HG02981 (cell line): ENCODE data around the gene MYB.

Experiments
- ATAC-seq: cut with Tn5 transposase; IDR thresholded peaks from one replicate; pipeline ENCODE4 v1.9.1; 2021; ENCODE audit warnings: mild to moderate bottlenecking, moderate library complexity; ENCODE audit not compliant: unreplicated experiment

The MYB gene

DNA sequence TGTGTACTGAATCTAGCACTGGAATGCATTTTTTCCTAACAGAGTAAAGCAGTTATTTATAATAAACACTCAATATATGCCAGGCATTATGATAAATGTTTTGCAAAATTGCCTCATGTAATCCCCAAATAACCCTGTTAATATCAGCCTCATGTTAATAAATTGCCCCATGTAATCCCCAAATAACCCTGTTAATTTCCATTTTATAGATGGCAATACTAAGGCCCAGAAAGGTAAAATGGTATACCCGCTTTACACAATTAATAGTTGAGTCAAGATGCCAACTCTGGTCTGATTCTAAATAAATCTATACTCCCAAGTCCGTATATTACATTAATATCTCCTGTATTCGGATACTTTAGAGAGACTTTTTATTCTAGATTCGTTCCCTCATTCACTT, 6.3 kb downstream of the MYB start:
- no peak for ATAC-seq

DNA sequence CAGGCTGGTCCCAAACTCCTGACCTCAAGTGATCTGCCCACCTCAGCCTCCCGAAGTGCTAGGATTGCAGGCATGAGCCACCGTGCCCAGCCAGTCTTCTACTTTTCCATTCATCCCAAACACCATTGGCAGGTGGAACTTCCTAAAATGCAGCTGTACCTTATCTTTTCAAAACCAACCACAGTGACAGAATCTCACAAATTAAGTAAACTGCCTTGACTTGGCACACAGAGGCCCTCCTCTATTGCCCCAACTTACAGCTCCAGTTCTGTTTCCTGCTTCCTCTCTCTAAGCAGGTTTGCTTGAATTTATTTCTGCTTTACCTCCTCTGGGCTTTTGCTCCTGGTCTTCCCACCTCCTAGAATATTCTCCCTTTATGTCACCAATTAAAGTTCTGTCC, 7.6 kb downstream of the MYB start:
- no peak for ATAC-seq

DNA sequence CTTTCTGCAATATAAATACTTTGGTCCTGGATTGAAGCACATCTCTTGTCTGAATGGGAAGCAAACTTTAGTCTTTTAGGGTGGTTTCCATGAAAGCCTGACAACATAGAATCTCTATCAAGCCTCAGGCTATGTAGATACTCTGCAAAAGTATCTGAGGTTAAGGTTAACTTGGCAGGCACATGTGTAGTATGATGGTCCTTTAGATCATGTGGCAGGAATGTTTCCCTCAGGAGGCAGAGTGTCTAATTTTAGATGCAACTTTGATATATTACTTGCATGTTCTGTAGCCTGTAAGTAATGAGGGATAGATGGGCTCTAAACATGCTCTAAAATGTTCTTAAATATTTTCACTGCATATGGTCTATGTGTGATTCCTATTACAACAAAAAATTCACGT, 8.2 kb downstream of the MYB start:
- no peak for ATAC-seq

DNA sequence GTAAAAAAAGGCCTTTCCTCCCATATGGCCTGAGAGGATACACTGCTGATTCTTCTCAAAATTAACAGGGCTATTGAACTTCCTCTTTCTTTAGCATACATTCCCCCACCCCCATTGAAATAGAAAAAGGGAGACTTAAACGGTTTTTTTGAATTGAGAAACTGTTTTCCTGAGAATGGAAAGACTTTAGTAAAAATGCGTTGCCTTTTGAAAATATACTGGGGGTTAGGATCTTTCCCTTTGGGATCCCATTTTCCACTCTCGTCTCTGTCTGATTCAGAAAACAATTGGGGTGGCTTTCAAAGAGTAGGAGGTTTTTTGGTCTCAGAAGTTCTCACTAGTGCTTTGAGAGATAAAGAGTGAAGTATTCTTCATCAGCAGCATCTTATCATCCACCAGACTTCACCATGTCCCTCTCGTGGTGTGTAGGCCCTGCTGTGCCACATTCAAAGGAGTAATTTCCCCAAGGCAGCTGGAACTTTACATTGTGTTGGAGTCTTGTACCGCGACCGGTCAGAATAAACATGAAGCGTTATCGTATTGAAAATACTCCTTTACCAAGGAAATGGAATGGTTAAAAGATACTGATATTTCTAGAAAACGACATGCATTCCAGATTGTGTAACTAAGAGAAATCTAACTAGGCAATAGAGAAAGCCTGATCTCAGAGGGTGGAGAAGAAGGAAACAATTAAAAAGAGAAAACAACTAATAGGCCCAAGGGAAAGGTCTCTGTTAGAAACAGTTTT, 10.6 kb downstream of the MYB start:
- ATAC-seq, result no peak

DNA sequence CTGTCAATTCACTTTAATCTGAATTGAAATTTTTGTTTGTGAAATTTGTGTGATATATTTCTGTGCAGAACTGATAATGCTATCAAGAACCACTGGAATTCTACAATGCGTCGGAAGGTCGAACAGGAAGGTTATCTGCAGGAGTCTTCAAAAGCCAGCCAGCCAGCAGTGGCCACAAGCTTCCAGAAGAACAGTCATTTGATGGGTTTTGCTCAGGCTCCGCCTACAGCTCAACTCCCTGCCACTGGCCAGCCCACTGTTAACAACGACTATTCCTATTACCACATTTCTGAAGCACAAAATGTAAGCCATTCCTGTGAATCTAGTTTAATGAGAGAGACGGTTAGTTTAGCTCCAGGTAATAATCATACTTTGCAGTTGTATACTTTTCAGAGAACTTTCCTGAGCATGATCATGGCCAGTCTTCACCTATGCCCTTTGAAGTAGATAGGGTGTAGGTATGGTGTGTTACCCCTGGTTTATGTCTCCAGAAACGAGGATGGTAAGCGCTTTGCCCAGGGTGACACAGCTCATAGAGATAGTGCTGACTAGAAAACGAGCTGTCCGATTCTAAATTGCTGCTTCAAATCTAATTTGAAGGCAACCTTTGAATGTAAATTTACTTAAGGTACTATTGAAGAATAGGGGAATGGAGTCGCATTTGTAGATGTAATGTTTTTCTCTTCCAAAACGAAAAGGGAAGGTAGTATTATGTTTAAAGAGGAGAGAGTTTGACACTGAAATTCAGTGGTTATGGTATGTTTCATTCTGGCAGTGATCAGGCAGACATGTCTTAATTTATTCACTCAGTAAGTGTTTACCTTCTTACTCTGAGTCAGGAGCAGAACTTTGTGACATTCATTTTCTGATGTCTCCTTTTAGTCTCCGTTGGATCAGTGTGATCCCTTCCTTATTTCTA, 11.4 kb downstream of the MYB start:
- no peak for ATAC-seq

DNA sequence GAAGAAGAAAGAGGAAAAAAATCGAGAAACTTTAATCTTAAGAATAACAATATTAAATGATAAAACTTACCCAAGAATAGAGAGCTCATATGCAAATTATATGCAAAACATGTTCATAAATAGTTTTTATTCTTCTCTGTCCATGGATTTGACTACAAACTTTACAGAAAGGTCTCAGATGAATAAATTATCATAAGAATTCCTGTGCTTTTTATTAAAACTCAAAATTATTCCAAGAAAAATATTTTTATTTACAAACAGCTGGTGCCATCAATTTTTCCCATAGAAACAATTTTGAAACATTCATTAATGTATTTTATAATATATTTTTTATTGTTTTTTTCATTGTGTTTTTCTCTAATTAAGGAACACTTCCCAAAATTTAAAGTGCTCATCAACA, 12.1 kb downstream of the MYB start:
- no peak for ATAC-seq

DNA sequence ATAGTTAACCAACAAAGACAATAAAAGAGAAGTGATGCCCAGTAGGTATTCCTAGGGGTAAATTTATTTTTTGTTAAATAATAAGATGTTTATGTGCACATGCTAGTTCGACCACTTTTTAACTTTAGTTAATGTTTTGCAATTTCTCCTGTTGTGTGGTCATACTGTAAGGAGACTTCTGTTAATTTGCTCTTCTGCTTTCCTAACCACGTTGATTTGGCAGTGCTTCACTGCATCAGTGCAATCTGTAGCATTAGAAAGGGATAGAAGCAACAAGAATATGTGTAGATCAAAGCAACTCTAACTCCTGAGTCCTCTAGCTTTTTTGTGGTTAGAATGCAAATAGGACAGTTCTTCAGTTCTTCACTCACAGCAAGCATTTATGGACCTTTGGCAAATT, 13.9 kb downstream of the MYB start:
- no peak for ATAC-seq

DNA sequence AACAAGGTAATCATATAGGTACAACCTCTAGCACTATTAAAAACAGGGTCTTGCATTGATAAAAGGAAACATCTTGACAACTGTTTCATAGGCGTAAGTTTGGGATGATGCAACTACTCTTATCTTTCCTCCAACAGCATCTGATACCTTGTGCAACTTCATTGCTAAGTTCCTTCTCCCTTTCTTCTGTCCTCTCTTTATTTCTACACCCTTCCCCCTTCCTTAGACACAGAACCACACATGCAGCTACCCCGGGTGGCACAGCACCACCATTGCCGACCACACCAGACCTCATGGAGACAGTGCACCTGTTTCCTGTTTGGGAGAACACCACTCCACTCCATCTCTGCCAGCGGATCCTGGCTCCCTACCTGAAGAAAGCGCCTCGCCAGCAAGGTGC, 14.4 kb downstream of the MYB start:
- no peak for ATAC-seq

DNA sequence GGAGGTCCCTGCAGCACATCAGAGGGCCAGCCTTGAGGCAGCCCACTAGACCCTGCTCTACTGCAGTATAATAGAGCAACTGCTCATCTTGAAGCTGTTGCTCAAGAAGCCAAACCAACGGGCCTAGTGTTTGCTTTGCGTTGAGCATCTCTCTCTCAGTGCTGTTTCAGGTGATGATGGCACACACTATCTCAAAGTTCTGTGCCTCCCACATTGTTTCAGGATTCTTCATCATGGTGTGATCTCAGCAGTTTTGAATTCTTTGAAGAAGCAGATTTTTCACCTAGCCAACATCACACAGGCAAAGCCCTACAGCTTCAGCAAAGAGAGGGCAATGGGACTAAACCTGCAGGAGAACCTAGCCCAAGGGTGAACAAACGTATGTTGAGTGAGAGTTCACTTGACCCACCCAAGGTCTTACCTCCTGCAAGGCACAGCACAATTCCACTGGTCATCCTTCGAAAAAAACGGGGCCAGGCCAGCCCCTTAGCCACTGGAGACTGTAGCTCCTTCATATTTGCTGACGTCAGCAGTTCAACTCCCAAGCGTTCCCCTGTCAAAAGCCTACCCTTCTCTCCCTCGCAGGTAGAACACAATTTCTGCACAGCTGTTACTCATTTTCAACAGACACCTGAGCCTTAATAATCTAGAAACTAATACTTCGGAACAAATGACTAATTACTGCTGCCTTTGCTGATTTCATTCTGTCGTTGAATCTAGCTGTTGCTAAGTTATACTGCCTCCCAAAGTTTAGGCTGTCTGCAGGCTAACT, 15.8 kb downstream of the MYB start:
- no peak for ATAC-seq

DNA sequence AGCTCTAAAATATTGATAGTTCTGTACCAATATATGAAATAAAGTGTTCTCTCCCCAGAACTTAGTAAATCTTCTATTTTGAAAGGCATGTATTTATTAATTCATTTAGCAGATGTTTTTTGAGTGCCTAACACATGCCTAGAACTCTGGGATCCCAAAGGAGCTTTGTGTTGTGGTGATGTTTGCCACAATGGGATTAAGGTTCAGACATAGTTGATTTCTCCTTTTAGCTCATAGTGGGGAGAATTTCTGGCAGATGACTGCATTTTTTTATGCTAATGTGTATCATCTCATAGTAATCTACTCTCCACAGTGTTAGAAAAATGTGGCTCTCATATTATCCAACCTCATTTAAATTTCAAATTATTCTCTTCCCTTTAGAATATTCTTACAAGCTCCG, 21.7 kb downstream of the MYB start:
- no peak for ATAC-seq

DNA sequence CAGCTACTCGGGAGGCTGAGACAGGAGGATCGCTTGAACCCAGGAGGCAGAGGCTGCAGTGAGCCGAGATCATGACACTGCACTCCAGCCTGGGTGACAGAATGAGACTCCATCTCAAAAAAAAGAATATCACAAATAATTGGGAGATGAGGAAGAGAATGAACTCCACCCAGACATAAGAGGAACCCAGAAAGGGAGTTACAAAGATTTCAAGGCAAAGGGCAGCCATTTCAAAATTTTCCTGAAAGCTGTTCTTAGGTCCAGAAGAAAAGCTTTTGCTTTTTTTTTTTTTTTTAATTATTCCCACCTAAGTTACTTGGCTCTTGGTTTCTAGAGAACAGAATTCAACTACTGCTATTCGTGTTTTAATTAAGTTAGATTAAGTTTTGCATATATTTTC, 23.8 kb downstream of the MYB start:
- no peak for ATAC-seq

DNA sequence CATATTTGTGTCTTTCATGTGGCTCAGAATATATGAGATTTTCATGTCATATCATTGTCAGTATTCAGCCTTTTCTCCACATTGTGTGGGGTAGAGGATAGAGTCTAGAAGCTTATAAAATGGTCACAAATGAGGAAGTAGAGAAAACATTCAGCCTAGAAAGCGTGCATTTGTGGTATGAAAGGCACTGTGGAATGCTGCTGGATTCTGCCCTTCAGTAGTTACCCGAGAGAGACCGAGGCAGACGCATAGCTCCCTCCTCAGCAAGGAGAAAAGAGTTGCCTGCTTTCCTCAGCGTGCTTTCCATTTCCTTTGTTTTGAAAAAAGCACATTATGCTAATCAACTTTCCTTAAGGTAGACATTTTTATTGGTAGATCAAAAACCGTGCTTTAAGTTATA, 28.7 kb downstream of the MYB start:
- ATAC-seq, result no peak

DNA sequence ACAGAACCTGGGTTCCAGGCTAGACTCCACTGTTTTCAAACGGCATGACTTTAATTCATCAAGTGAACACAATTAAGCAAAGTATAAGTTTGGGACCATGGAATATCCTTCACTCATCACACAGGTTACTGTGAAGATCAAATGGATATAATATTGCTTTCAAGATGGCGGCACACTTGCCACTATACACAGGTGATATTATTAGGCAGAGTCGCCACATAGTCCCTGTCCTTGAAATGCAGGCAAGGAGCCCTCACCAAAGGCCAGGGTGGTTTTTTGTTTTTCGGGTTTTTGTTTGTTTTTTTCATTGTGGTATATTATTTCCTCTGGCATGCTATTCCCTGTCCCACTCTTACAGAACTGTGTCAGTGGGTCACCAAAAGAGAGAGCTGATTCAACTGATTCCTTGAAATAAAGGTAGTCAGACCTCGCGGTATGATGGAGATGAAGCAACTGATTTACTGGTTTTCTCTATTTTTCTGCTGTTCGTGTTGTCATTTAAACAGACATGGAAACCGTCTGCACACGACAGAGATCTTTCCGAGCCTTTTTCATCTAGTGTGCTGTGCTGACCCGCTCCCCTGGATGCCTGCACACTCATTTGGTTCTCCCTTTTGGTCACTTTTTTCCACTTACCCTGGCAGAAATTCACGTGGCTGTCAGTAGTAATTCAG, 29.7 kb downstream of the MYB start:
- no peak for ATAC-seq

DNA sequence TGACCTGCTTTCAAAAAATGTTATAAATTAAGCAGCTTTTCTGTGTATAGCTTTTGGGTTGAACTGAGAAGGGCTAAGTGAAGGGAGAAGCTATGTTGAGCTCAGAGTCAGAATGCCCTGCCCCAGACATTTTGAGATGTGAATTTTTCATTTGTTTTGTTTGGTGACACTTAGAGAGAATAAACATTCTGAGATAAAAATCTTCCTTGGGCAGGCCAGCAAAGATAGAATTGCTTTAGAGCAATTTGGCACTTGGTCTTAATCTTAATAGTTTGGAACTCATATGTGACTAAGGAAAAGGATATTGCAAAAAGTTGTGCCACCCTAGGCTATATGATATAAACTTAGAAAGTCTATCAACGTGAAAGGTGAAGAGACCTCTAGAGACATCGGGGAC, 30.2 kb downstream of the MYB start:
- ATAC-seq, result no peak

DNA sequence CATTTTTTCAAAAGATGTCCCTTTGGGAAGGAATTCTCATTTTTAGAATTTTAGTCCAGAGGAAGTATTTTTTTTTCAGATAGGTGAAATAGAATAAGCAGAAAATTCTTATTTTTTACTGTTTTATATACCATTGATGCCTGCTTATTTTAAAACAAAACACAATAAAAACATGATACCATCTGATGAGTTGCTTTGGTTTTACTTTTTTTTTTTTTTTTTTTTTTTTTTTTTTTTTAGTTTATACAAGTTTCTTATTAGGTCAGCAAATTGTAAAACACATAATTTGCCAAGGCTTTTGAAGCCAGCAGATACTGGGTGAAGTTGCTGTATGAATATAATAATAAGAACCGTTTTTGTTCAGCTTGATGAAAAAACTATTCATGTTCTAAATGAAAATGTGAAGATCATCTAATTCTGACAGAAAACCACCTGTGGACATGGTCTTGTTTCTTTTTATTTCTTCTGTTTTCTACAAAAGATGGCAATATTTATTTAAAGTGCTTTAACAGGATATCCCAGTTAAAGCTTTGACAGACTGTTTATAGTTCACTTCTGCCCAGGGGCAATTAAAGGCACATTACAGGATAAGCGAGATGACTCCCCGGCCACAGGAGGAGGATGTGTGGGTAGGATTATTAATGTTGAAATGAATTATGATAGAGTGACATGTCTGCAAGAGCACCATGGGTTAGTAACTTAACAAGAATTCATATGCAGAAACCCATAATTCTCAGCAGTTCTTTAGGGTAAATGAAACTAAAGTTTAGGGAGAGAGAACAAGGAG, 31.1 kb downstream of the MYB start:
- ATAC-seq, result no peak

DNA sequence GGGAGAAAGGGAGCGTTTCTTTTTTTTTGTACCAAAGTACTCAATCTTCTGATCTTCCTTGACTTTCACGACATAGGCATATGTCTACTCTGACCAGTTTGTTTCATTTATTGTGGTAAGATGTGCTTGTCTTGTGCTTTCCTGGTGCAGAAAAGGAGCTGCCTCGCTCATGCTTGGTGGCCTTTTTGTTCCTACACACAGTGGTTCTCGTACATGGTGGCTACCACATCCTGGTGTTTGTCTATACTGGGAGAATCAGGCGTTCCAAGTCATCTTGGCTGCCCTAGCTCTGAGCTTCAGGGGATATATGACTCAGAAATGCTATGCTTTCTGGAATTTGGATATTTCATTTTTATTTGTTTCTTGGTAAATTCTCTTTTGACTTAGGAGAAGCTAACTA, 31.8 kb downstream of the MYB start:
- no peak for ATAC-seq

DNA sequence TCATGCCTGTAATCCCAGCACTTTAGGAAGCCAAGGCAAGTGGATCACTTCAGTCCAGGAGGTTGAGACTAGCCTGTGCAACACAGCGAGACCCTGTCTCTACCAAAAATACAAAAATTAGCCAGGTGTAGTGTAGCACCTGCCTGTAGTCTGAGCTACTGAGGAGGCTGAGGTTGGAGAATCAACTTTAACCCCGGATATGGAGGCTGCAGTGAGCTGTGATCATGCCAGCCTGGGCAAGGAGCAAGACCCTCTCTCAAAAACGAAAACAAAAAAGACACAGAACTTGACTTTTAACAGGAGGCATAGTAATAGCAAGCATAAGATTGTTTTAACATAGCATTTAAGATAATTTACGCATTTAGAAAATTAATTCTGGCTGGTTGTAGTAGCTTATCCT, 32.5 kb downstream of the MYB start:
- no peak for ATAC-seq

DNA sequence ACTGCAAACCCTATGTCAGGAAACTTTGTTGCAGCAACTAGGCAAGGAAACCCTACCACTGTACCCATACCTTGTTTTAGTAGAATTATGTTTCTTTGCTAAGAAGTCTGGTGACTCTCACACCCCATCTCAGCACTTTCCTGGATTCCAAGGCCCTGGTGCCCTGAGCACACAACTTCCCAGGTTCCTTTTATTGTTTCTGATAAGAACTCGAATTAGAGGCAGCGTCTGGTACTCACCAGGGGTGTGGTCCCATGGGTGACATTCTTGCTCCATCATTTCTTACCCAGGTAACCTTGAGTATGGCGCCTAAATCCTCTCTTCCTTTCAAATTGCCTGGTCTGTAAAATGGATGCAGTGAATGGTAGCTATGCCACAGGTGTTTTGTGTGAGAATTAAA, 34.1 kb downstream of the MYB start:
- no peak for ATAC-seq

DNA sequence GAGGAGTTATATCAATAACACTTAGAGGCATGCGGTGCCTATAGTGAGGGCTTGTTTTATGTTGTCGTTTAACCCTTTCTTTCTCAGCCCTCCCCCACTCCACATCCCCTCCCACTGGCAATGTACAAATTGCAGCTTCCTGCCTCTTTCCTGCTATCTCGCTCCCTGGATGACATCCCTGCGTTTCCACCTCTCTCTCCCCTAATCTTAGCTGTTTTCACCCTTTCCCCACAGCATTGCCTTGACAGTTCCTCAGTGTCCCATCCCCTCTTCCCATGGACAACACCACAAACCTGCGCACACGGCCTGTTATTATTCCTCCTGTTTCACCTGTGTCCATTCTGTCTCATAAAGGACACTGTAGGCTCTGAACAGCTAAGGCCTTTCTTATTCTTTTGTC, 34.5 kb downstream of the MYB start:
- ATAC-seq, result no peak

DNA sequence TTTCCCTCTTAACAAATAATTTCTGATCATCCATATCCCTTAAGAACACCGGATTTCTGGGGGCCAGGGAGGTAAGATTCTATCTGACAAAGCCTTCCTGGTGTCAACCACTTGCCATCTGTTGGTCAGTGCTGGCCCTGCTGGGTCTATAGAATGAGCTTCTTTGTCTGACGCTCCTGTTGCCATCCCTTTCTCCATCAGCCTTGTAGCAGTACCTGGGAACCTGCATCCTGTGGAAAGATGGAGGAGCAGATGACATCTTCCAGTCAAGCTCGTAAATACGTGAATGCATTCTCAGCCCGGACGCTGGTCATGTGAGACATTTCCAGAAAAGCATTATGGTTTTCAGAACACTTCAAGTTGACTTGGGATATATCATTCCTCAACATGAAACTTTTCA, 36.6 kb downstream of the MYB start:
- no peak for ATAC-seq
